Subcutaneous abdominal adipose tissue (tissue), 5 donors: Measurements from ENCODE around the gene MARCHF3.

ENCODE experiments used
- H3K27ac ChIP-seq: one replicate; pipeline ENCODE4 v1.7.0; 2013; ENCODE audit warnings: low read depth, mild to moderate bottlenecking, inconsistent platforms, low read length, moderate library complexity
- H3K27me3 ChIP-seq, 5 donors: one replicate each; pipeline ENCODE4 v1.7.0; 2013; ENCODE audit warnings: low read length in 5 of 5, inconsistent platforms in 1 of 5; ENCODE audit not compliant: control insufficient read depth in 5 of 5, insufficient read depth in 4 of 5
- H3K36me3 ChIP-seq, 5 donors: one replicate each; pipeline ENCODE4 v1.7.0; 2013; ENCODE audit warnings: low read length in 5 of 5; ENCODE audit not compliant: control insufficient read depth in 5 of 5, insufficient read depth in 5 of 5
- H3K4me1 ChIP-seq, 5 donors: one replicate each; pipeline ENCODE4 v1.7.0; 2013; ENCODE audit warnings: low read length in 5 of 5, mild to moderate bottlenecking in 3 of 5, moderate library complexity in 1 of 5; ENCODE audit not compliant: control insufficient read depth in 5 of 5, insufficient read depth in 5 of 5
- H3K4me3 ChIP-seq, 5 donors: one replicate each; pipeline ENCODE4 v1.7.0; 2013; ENCODE audit warnings: low read length in 5 of 5, low read depth in 1 of 5
- H3K9ac ChIP-seq, 5 donors: one replicate each; pipeline ENCODE4 v1.7.0; 2013; ENCODE audit warnings: low read length in 5 of 5, mild to moderate bottlenecking in 4 of 5, moderate library complexity in 3 of 5
- H3K9me3 ChIP-seq, 5 donors: one replicate each; pipeline ENCODE4 v1.7.0; 2013; ENCODE audit warnings: low read length in 5 of 5; ENCODE audit not compliant: control insufficient read depth in 5 of 5
- donor health status: healthy.
- donor health status: healthy.
- donor health status: healthy.
- donor health status: healthy.
- donor health status: healthy.

Gene MARCHF3

GRCh38 chr5:127051591-127051990 lies 21.2 kb upstream of the MARCHF3 start:
- H3K36me3 ChIP-seq, result peaks cover 0 to 21% (median 3%) of the 10 kb centered on the region in 5 donors
- no peaks in the 10 kb centered on the region for H3K4me1 ChIP-seq
- H3K27ac ChIP-seq, result no peak overlapping the region
- H3K27me3 ChIP-seq, result no peaks in the 10 kb centered on the region
- no peaks in the 10 kb centered on the region for H3K9me3 ChIP-seq
- no peak overlapping the region for H3K4me3 ChIP-seq
- no peak overlapping the region for H3K9ac ChIP-seq

- Histone ChIP-seq H3K4me1 (peaks cover 0 to 2% (median 0%) of the 10 kb centered on the region in 5 donors), H3K4me3 (no peak overlapping the region), H3K9me3 (no peaks in the 10 kb centered on the region), H3K36me3 (peaks cover 0 to 9% (median 0%) of the 10 kb centered on the region in 5 donors), H3K9ac (no peak overlapping the region), H3K27me3 (no peaks in the 10 kb centered on the region), H3K27ac (no peak overlapping the region)
These were observed 16.1 kb upstream of the MARCHF3 start for GRCh38 chr5:127046343-127047072.

GRCh38 chr5:127042593-127042992 lies 12.2 kb upstream of the MARCHF3 start:
- Histone ChIP-seq H3K9me3 (no peaks in the 10 kb centered on the region), H3K4me1 (peaks cover 0 to 7% (median 0%) of the 10 kb centered on the region in 5 donors), H3K27ac (no peak overlapping the region), H3K4me3 (no peak overlapping the region), H3K27me3 (no peaks in the 10 kb centered on the region), H3K9ac (no peak overlapping the region), H3K36me3 (peaks cover 0 to 7% (median 0%) of the 10 kb centered on the region in 5 donors)

GRCh38 chr5:127041571-127041970 lies 11.2 kb upstream of the MARCHF3 start:
- Histone ChIP-seq H3K36me3 (no peaks in the 10 kb centered on the region), H3K4me1 (peaks cover 0 to 7% (median 0%) of the 10 kb centered on the region in 5 donors), H3K4me3 (no peak overlapping the region), H3K9ac (no peak overlapping the region), H3K27ac (no peak overlapping the region), H3K9me3 (no peaks in the 10 kb centered on the region), H3K27me3 (no peaks in the 10 kb centered on the region)

- no peaks in the 10 kb centered on the region for H3K36me3 ChIP-seq
- H3K4me3 ChIP-seq, result no peak overlapping the region
- H3K27me3 ChIP-seq, result no peaks in the 10 kb centered on the region
- no peak overlapping the region for H3K27ac ChIP-seq
- no peak overlapping the region for H3K9ac ChIP-seq
- no peaks in the 10 kb centered on the region for H3K9me3 ChIP-seq
- peaks cover 0 to 7% (median 0%) of the 10 kb centered on the region in 5 donors for H3K4me1 ChIP-seq
These were observed 10.6 kb upstream of the MARCHF3 start for GRCh38 chr5:127040796-127041520.

- H3K9me3 ChIP-seq, result no peaks in the 10 kb centered on the region
- no peaks in the 10 kb centered on the region for H3K27me3 ChIP-seq
- H3K4me1 ChIP-seq, result peaks cover 0 to 7% (median 0%) of the 10 kb centered on the region in 5 donors
- H3K4me3 ChIP-seq, result no peak overlapping the region
- no peak overlapping the region for H3K9ac ChIP-seq
- no peak overlapping the region for H3K27ac ChIP-seq
- H3K36me3 ChIP-seq, result no peaks in the 10 kb centered on the region
These were observed 8.2 kb upstream of the MARCHF3 start for GRCh38 chr5:127038550-127038949.

- H3K4me3 ChIP-seq, result peak overlapping the region in 1 of 5 donors; percentile 19
- H3K27ac ChIP-seq, result no peak overlapping the region
- peaks cover 0 to 28% (median 25%) of the 10 kb centered on the region in 5 donors for H3K4me1 ChIP-seq
- no peak overlapping the region for H3K9ac ChIP-seq
- H3K36me3 ChIP-seq, result no peaks in the 10 kb centered on the region
- peaks cover 0 to 2% (median 0%) of the 10 kb centered on the region in 5 donors for H3K27me3 ChIP-seq
- no peaks in the 10 kb centered on the region for H3K9me3 ChIP-seq
These were observed 1.5 kb upstream of the MARCHF3 start for GRCh38 chr5:127031863-127032232.

- peaks cover 0 to 2% (median 0%) of the 10 kb centered on the region in 5 donors for H3K27me3 ChIP-seq
- H3K27ac ChIP-seq, result peak overlapping the region; percentile 94
- H3K9me3 ChIP-seq, result no peaks in the 10 kb centered on the region
- peaks cover 0 to 30% (median 27%) of the 10 kb centered on the region in 5 donors for H3K4me1 ChIP-seq
- peak overlapping the region; percentile 57 to 93 (median 90) for H3K4me3 ChIP-seq
- H3K9ac ChIP-seq, result peak overlapping the region in 4 of 5 donors; percentile 66 to 81 (median 72)
- H3K36me3 ChIP-seq, result no peaks in the 10 kb centered on the region
These were observed 947 bp upstream of the MARCHF3 start for GRCh38 chr5:127031147-127031862.

- Histone ChIP-seq H3K27ac (peak overlapping the region; percentile 94), H3K27me3 (peaks cover 0 to 2% (median 0%) of the 10 kb centered on the region in 5 donors), H3K36me3 (no peaks in the 10 kb centered on the region), H3K4me3 (peak overlapping the region; percentile 88 to 93 (median 90)), H3K9me3 (no peaks in the 10 kb centered on the region), H3K4me1 (peaks cover 0 to 46% (median 38%) of the 10 kb centered on the region in 5 donors), H3K9ac (peak overlapping the region; percentile 86 to 91 (median 89))
These were observed 638 bp downstream of the MARCHF3 start for GRCh38 chr5:127029581-127030258.
